Mesendoderm (in vitro differentiated cells): ENCODE results near the gene TENT5C.

ENCODE experiments used
- DNase-seq: peaks from one replicate; pipeline ENCODE4 v3.0.0; 2013
- H2AK5ac ChIP-seq: 2 replicates; pipeline ENCODE4 v1.6.1; 2013; ENCODE audit warnings: low read length, inconsistent platforms
- H2BK120ac ChIP-seq: 2 replicates; pipeline ENCODE4 v1.6.1; 2013; ENCODE audit warnings: low read depth, mild to moderate bottlenecking, low read length, moderate library complexity, mixed read lengths
- H2BK15ac ChIP-seq: replicated peaks from 2 replicates; pipeline ENCODE4 v1.6.1; 2013; ENCODE audit warnings: low read depth, mild to moderate bottlenecking, moderate library complexity
- H2BK5ac ChIP-seq: 2 replicates; pipeline ENCODE4 v1.6.1; 2013; ENCODE audit warnings: low read length, inconsistent platforms
- H3K18ac ChIP-seq: 2 replicates; pipeline ENCODE4 v1.6.1; 2013; ENCODE audit warnings: mild to moderate bottlenecking, low read length, mixed read lengths
- H3K23ac ChIP-seq: one replicate; pipeline ENCODE4 v1.6.1; 2013; ENCODE audit warnings: low read length
- H3K27ac ChIP-seq: 2 replicates; pipeline ENCODE4 v1.5.1; 2013; ENCODE audit warnings: low read depth, mild to moderate bottlenecking, inconsistent platforms, low read length, moderate library complexity
- H3K27me3 ChIP-seq: 2 replicates; pipeline ENCODE4 v1.6.1; 2013; ENCODE audit warnings: low read length, control low read depth, mild to moderate bottlenecking, inconsistent platforms; ENCODE audit not compliant: insufficient read depth, poor library complexity
- H3K36me3 ChIP-seq: 2 replicates; pipeline ENCODE4 v1.6.1; 2013; ENCODE audit warnings: low read length, inconsistent platforms; ENCODE audit not compliant: control insufficient read depth, insufficient read depth
- H3K4ac ChIP-seq: one replicate; pipeline ENCODE4 v1.6.1; 2013; ENCODE audit warnings: low read depth, mild to moderate bottlenecking, low read length, moderate library complexity
- H3K4me1 ChIP-seq: 2 replicates; pipeline ENCODE4 v1.6.1; 2013; ENCODE audit warnings: low read depth, low read length, inconsistent platforms; ENCODE audit not compliant: control insufficient read depth
- H3K4me2 ChIP-seq: 2 replicates; pipeline ENCODE4 v1.6.1; 2013; ENCODE audit warnings: low read length
- H3K4me3 ChIP-seq: 2 replicates; pipeline ENCODE4 v1.5.1; 2013; ENCODE audit warnings: mild to moderate bottlenecking, low read length
- H3K56ac ChIP-seq: one replicate; pipeline ENCODE4 v1.6.1; 2013; ENCODE audit warnings: low read length
- H3K79me1 ChIP-seq: 2 replicates; pipeline ENCODE4 v1.6.1; 2013; ENCODE audit warnings: low read length, inconsistent platforms
- H3K79me2 ChIP-seq: 2 replicates; pipeline ENCODE4 v1.6.1; 2013; ENCODE audit warnings: mild to moderate bottlenecking, low read length; ENCODE audit not compliant: control insufficient read depth, insufficient read depth
- H3K9ac ChIP-seq: 2 replicates; pipeline ENCODE4 v1.6.1; 2013; ENCODE audit warnings: low read length, inconsistent platforms
- H4K5ac ChIP-seq: one replicate; pipeline ENCODE4 v1.6.1; 2013; ENCODE audit warnings: low read length
- H4K8ac ChIP-seq: one replicate; pipeline ENCODE4 v1.6.1; 2013; ENCODE audit warnings: low read depth, mild to moderate bottlenecking, control low read depth, low read length, moderate library complexity
- WGBS: extraction: QIAGEN DNeasy Blood & Tissue Kit; methylation state at CpG from one replicate; pipeline ENCODE4 v1.1.7; 2013; ENCODE audit warnings: low lambda C conversion rate, missing lambda C conversion rate; ENCODE audit not compliant: insufficient coverage; ENCODE audit errors: extremely low coverage; 5-methylcytosine and 5-hydroxymethylcytosine counted together

Gene TENT5C

GRCh38 chr1:117613249-117613968 is 7.6 kb downstream of the TENT5C start:
- Histone ChIP-seq H3K79me2 (no peaks in the 10 kb centered on the region), H4K5ac (no peak overlapping the region), H3K4me3 (no peak overlapping the region), H2AK5ac (no peak overlapping the region), H3K27me3 (no peaks in the 10 kb centered on the region), H2BK15ac (no peak overlapping the region), H3K56ac (no peak overlapping the region), H4K8ac (no peak overlapping the region), H2BK120ac (no peak overlapping the region), H3K79me1 (no peaks in the 10 kb centered on the region), H2BK5ac (no peak overlapping the region), H3K9ac (no peak overlapping the region), H3K27ac (no peak overlapping the region), H3K4ac (no peak overlapping the region), H3K36me3 (no peaks in the 10 kb centered on the region), H3K4me2 (no peak overlapping the region), H3K18ac (no peak overlapping the region), H3K23ac (no peak overlapping the region), H3K4me1 (peaks cover 5% of the 10 kb centered on the region)
- no peak for DNase-seq
- no CpG with 5 or more reads among the region's 8 CpGs for WGBS

GRCh38 chr1:117613969-117614729 is 8.3 kb downstream of the TENT5C start:
- Histone ChIP-seq H4K5ac (no peak overlapping the region), H3K36me3 (no peaks in the 10 kb centered on the region), H3K18ac (no peak overlapping the region), H3K79me1 (no peaks in the 10 kb centered on the region), H2AK5ac (no peak overlapping the region), H4K8ac (no peak overlapping the region), H3K79me2 (no peaks in the 10 kb centered on the region), H3K4me3 (no peak overlapping the region), H3K4me2 (no peak overlapping the region), H3K9ac (no peak overlapping the region), H3K56ac (no peak overlapping the region), H3K4me1 (peaks cover 5% of the 10 kb centered on the region), H3K23ac (no peak overlapping the region), H2BK120ac (no peak overlapping the region), H3K27ac (no peak overlapping the region), H3K4ac (no peak overlapping the region), H3K27me3 (no peaks in the 10 kb centered on the region), H2BK5ac (no peak overlapping the region), H2BK15ac (no peak overlapping the region)
- no CpG with 5 or more reads among the region's 9 CpGs for WGBS
- no peak for DNase-seq

- no peak for DNase-seq
- no peak overlapping the region for H2BK120ac ChIP-seq
Measured at GRCh38 chr1:117615474-117615873, 9.6 kb downstream of the TENT5C start.

GRCh38 chr1:117616356-117616755 is 10.5 kb downstream of the TENT5C start:
- H3K27ac ChIP-seq = no peak overlapping the region
- H3K36me3 ChIP-seq = no peaks in the 10 kb centered on the region
- WGBS = no CpG with 5 or more reads among the region's 3 CpGs

More at GRCh38 chr1:117615474-117615873, 9.6 kb downstream of the TENT5C start:
- Histone ChIP-seq H3K18ac (no peak overlapping the region), H4K5ac (no peak overlapping the region), H3K79me1 (no peaks in the 10 kb centered on the region), H3K23ac (no peak overlapping the region), H3K27ac (no peak overlapping the region), H3K36me3 (no peaks in the 10 kb centered on the region), H3K4ac (no peak overlapping the region), H4K8ac (no peak overlapping the region), H3K4me2 (no peak overlapping the region), H3K27me3 (no peaks in the 10 kb centered on the region), H3K56ac (no peak overlapping the region), H3K4me3 (no peak overlapping the region), H2BK5ac (no peak overlapping the region), H2BK15ac (no peak overlapping the region), H3K4me1 (peaks cover 5% of the 10 kb centered on the region), H2AK5ac (no peak overlapping the region), H3K9ac (no peak overlapping the region), H3K79me2 (no peaks in the 10 kb centered on the region)
- WGBS = no CpG with 5 or more reads among the region's 3 CpGs

GRCh38 chr1:117616967-117617366 is 11.1 kb downstream of the TENT5C start:
- no CpG with 5 or more reads among the region's 6 CpGs for WGBS
- no peak overlapping the region for H3K56ac ChIP-seq
- no peak for DNase-seq
- H2BK120ac ChIP-seq = no peak overlapping the region
- H3K4me3 ChIP-seq = no peak overlapping the region
- H3K27me3 ChIP-seq = no peaks in the 10 kb centered on the region
- no peak overlapping the region for H3K4ac ChIP-seq
- no peak overlapping the region for H3K23ac ChIP-seq
- no peak overlapping the region for H2BK5ac ChIP-seq
- no peak overlapping the region for H4K5ac ChIP-seq
- H2BK15ac ChIP-seq = no peak overlapping the region
- H3K27ac ChIP-seq = no peak overlapping the region
- H3K4me1 ChIP-seq = peaks cover 5% of the 10 kb centered on the region
- no peak overlapping the region for H2AK5ac ChIP-seq
- no peaks in the 10 kb centered on the region for H3K79me2 ChIP-seq
- no peaks in the 10 kb centered on the region for H3K36me3 ChIP-seq
- no peak overlapping the region for H4K8ac ChIP-seq
- H3K9ac ChIP-seq = no peak overlapping the region
- H3K4me2 ChIP-seq = no peak overlapping the region
- no peaks in the 10 kb centered on the region for H3K79me1 ChIP-seq
- no peak overlapping the region for H3K18ac ChIP-seq

More at GRCh38 chr1:117616356-117616755, 10.5 kb downstream of the TENT5C start:
- Histone ChIP-seq H4K5ac (no peak overlapping the region), H3K4me1 (peaks cover 5% of the 10 kb centered on the region), H3K9ac (no peak overlapping the region), H3K27me3 (no peaks in the 10 kb centered on the region), H2BK120ac (no peak overlapping the region), H3K79me2 (no peaks in the 10 kb centered on the region), H3K56ac (no peak overlapping the region), H2AK5ac (no peak overlapping the region), H4K8ac (no peak overlapping the region), H2BK5ac (no peak overlapping the region), H3K4me3 (no peak overlapping the region), H2BK15ac (no peak overlapping the region), H3K18ac (no peak overlapping the region), H3K4ac (no peak overlapping the region), H3K4me2 (no peak overlapping the region), H3K23ac (no peak overlapping the region), H3K79me1 (no peaks in the 10 kb centered on the region)
- no peak for DNase-seq
